Neuronal stem cell (in vitro differentiated cells): ENCODE results near the gene NCF4.

Experiments used
- DNase-seq: peaks from one replicate; pipeline ENCODE4 v3.0.0-alpha.2; 2013; ENCODE audit warnings: low spot score
- H2AFZ ChIP-seq: one replicate; pipeline ENCODE4 v1.6.1; 2013; ENCODE audit warnings: mild to moderate bottlenecking, low read length, inconsistent platforms
- H2AK5ac ChIP-seq: 2 replicates; pipeline ENCODE4 v1.6.1; 2013; ENCODE audit warnings: low read depth, mild to moderate bottlenecking, inconsistent platforms, low read length, moderate library complexity, mixed read lengths
- H2BK120ac ChIP-seq: 2 replicates; pipeline ENCODE4 v1.6.1; 2013; ENCODE audit warnings: low read depth, mild to moderate bottlenecking, inconsistent platforms, low read length, moderate library complexity, mixed read lengths
- H2BK12ac ChIP-seq: one replicate; pipeline ENCODE4 v1.6.1; 2013; ENCODE audit warnings: low read length, inconsistent platforms
- H2BK15ac ChIP-seq: 2 replicates; pipeline ENCODE4 v1.6.1; 2013; ENCODE audit warnings: mild to moderate bottlenecking, low read length, inconsistent platforms, mixed read lengths
- H2BK5ac ChIP-seq: one replicate; pipeline ENCODE4 v1.6.1; 2013; ENCODE audit warnings: inconsistent platforms, mild to moderate bottlenecking, low read length, moderate library complexity
- H3K14ac ChIP-seq: one replicate; pipeline ENCODE4 v1.6.1; 2013; ENCODE audit warnings: low read length, inconsistent platforms
- H3K18ac ChIP-seq: 2 replicates; pipeline ENCODE4 v1.6.1; 2013; ENCODE audit warnings: low read length, inconsistent platforms
- H3K23ac ChIP-seq: 2 replicates; pipeline ENCODE4 v1.6.1; 2013; ENCODE audit warnings: low read depth, mild to moderate bottlenecking, mixed read lengths, low read length, inconsistent platforms; ENCODE audit not compliant: poor library complexity
- H3K27ac ChIP-seq: replicated peaks from 3 replicates; pipeline ENCODE4 v1.5.1; 2013; ENCODE audit warnings: low read length, inconsistent platforms
- H3K27me3 ChIP-seq, 3 experiments: 2 replicates each; pipeline ENCODE4 v1.6.1; 2013; ENCODE audit warnings: low read length in 3 of 3, mild to moderate bottlenecking in 2 of 3, inconsistent platforms in 1 of 3, low read depth in 1 of 3, mixed read lengths in 1 of 3, moderate library complexity in 1 of 3; ENCODE audit not compliant: control insufficient read depth in 3 of 3, insufficient read depth in 3 of 3
- H3K36me3 ChIP-seq, 2 donors: replicated peaks in 1 of 2; 2 replicates each; pipeline ENCODE4 v1.6.1; 2013; ENCODE audit warnings: low read length in 2 of 2; ENCODE audit not compliant: control insufficient read depth in 2 of 2, insufficient read depth in 2 of 2
- H3K4ac ChIP-seq: 2 replicates; pipeline ENCODE4 v1.6.1; 2013; ENCODE audit warnings: inconsistent platforms, mild to moderate bottlenecking, low read length, moderate library complexity
- H3K4me1 ChIP-seq, 2 donors: 1 replicate in 1 of 2; 2 replicates in 1 of 2; pipeline ENCODE4 v1.6.1; 2013; ENCODE audit warnings: low read length in 2 of 2, low read depth in 1 of 2; ENCODE audit not compliant: control insufficient read depth in 2 of 2, insufficient read depth in 1 of 2
- H3K4me2 ChIP-seq: one replicate; pipeline ENCODE4 v1.6.1; 2013; ENCODE audit warnings: mild to moderate bottlenecking, low read length, inconsistent platforms; ENCODE audit not compliant: insufficient read depth, poor library complexity, severe bottlenecking
- H3K4me3 ChIP-seq, 2 donors: 2 replicates each; pipeline ENCODE4 v1.5.1; 2013; ENCODE audit warnings: low read length in 2 of 2, mild to moderate bottlenecking in 2 of 2, inconsistent platforms in 1 of 2, moderate library complexity in 1 of 2
- H3K79me1 ChIP-seq: one replicate; pipeline ENCODE4 v1.6.1; 2013; ENCODE audit warnings: low read depth, mild to moderate bottlenecking, inconsistent platforms, low read length, moderate library complexity
- H3K9ac ChIP-seq: one replicate; pipeline ENCODE4 v1.6.1; 2013; ENCODE audit warnings: mild to moderate bottlenecking, low read depth, low read length, inconsistent platforms; ENCODE audit not compliant: poor library complexity
- H3K9me3 ChIP-seq, 2 donors: replicated peaks in 1 of 2; 2 replicates each; pipeline versions ENCODE3 to v1.6.1; 2013; ENCODE audit warnings: low read length in 2 of 2, mild to moderate bottlenecking in 2 of 2, inconsistent platforms in 1 of 2, low read depth in 1 of 2, mixed read lengths in 1 of 2, moderate library complexity in 1 of 2; ENCODE audit not compliant: control insufficient read depth in 2 of 2, insufficient read depth in 1 of 2
- H4K8ac ChIP-seq: one replicate; pipeline ENCODE4 v1.6.1; 2013; ENCODE audit warnings: low read depth, mild to moderate bottlenecking, inconsistent platforms, low read length, moderate library complexity
- H4K91ac ChIP-seq: one replicate; pipeline ENCODE4 v1.6.1; 2013; ENCODE audit warnings: low read length, low read depth, mild to moderate bottlenecking, inconsistent platforms; ENCODE audit not compliant: poor library complexity
- WGBS, 2 donors: extraction: QIAGEN DNeasy Blood & Tissue Kit; methylation state at CpG; one replicate each; pipeline ENCODE4 v1.1.7; 2013; ENCODE audit warnings: missing lambda C conversion rate in 2 of 2, mixed read lengths in 1 of 2; ENCODE audit not compliant: insufficient read length in 2 of 2, insufficient replicate concordance in 1 of 2; ENCODE audit errors: extremely low coverage in 2 of 2; 5-methylcytosine and 5-hydroxymethylcytosine counted together

NCF4 gene

DNA sequence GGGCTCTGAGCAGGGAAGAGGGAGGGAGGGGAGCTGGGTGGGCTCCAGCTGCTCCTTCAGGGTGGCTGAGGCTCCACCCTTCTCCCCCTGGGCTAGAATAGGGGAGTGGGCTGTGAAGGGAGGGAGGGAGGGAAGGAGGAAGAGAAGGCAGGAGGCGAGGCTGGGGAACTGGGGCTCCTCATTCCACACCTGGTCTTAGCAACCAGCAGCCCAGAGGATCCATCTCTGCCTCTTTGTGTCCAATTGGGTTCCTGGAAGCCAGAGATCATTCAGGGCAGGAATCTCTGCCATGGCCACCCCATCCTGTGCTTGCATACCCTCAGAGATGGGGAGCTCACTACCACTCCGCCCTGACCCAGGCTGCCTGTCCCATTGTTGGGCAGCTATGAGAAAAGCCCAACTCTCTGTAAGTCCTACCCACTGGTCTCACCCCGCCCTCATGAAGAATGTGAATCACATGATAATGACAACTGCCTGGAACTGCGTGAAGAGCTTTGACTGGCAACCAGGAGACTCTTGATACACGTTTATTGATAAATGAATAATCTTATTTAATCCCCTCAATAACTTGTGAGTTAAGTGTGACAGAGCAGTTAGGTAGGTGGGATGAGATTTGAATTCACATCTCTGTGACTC lies 7.9 kb downstream of the NCF4 start:
- peaks cover 0 to 35% (median 0%) of the 10 kb centered on the region in 3 experiments for H3K27me3 ChIP-seq
- H3K14ac ChIP-seq: no peak overlapping the region
- no peak overlapping the region for H3K18ac ChIP-seq
- no peak overlapping the region for H4K8ac ChIP-seq
- no peak overlapping the region for H3K4me2 ChIP-seq
- H3K4me3 ChIP-seq: no peak overlapping the region
- no peak overlapping the region for H2BK120ac ChIP-seq
- WGBS, 2 donors: no CpG with 5 or more reads among the region's 5 CpGs
- no peak for DNase-seq
- H2AFZ ChIP-seq: no peak overlapping the region
- no peaks in the 10 kb centered on the region for H3K79me1 ChIP-seq
- H3K4ac ChIP-seq: no peak overlapping the region
- H3K36me3 ChIP-seq: no peaks in the 10 kb centered on the region
- H3K4me1 ChIP-seq: no peaks in the 10 kb centered on the region
- no peak overlapping the region for H3K9ac ChIP-seq
- no peak overlapping the region for H2BK15ac ChIP-seq
- H2BK5ac ChIP-seq: no peak overlapping the region
- H2BK12ac ChIP-seq: no peak overlapping the region
- no peak overlapping the region for H4K91ac ChIP-seq
- no peak overlapping the region for H2AK5ac ChIP-seq
- H3K23ac ChIP-seq: no peak overlapping the region
- no peaks in the 10 kb centered on the region for H3K9me3 ChIP-seq
- H3K27ac ChIP-seq: no peak overlapping the region

DNA sequence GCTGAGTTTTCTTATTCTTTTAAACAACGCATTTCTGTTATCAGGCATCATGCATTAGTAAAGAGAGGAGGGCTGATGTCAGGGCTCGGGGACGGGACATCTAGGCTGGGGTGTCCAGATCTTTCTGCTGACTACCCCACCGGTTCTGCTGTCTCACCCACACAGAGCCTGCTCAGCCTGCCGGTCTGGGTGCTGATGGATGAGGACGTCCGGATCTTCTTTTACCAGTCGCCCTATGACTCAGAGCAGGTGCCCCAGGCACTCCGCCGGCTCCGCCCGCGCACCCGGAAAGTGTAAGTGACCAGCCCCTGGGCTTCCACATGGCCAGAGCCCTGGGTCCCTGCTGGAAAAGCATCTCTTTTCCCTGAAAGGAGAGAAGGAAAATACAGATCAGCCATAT lies 9.4 kb downstream of the NCF4 start:
- Histone ChIP-seq H3K27ac (no peak overlapping the region), H2BK12ac (no peak overlapping the region), H3K14ac (peak overlapping the region; percentile 10), H4K91ac (no peak overlapping the region), H2AK5ac (no peak overlapping the region), H3K23ac (no peak overlapping the region), H3K9ac (no peak overlapping the region), H3K79me1 (no peaks in the 10 kb centered on the region), H2BK15ac (no peak overlapping the region), H3K4ac (no peak overlapping the region), H3K27me3 (peaks cover 0 to 29% (median 0%) of the 10 kb centered on the region in 3 experiments), H3K4me2 (no peak overlapping the region), H3K36me3 (no peaks in the 10 kb centered on the region), H3K4me1 (no peaks in the 10 kb centered on the region), H3K9me3 (no peaks in the 10 kb centered on the region), H2BK120ac (no peak overlapping the region), H2AFZ (no peak overlapping the region), H4K8ac (no peak overlapping the region), H3K4me3 (no peak overlapping the region), H3K18ac (no peak overlapping the region), H2BK5ac (no peak overlapping the region)
- WGBS, 2 donors: no CpG with 5 or more reads among the region's 14 CpGs
- DNase-seq: no peak

DNA sequence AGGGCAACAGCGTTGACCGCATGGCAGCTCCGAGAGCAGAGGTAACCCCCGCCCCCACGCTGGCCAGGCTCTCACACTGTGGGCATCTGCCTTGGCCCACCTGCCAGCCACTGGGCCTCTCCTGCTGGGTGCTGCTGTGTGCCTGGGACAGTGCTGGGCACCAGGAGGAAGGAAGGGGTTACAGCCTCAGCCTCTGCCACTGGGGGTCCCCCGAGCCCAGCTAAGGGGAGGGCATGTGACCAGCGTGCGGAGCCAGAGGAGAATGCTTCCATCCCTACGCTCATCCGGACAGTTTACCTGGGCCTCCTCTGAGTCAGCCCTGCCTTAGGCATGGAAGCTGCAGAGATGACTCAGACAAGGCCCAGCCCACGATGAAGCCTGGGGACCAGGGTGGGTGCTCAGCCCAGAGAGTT lies 10.9 kb downstream of the NCF4 start:
- peak overlapping the region; percentile 25 for H2BK120ac ChIP-seq
- H3K23ac ChIP-seq: no peak overlapping the region
- no peak overlapping the region for H3K4me3 ChIP-seq
- no CpG with 5 or more reads among the region's 11 CpGs for WGBS, 2 donors
- H3K9ac ChIP-seq: no peak overlapping the region
- H3K27ac ChIP-seq: no peak overlapping the region
- no peaks in the 10 kb centered on the region for H3K79me1 ChIP-seq
- no peaks in the 10 kb centered on the region for H3K4me1 ChIP-seq
- no peak overlapping the region for H3K4me2 ChIP-seq
- no peaks in the 10 kb centered on the region for H3K36me3 ChIP-seq
- H3K27me3 ChIP-seq: peaks cover 0 to 17% (median 0%) of the 10 kb centered on the region in 3 experiments
- H2AFZ ChIP-seq: no peak overlapping the region
- no peak overlapping the region for H2BK12ac ChIP-seq
- no peak overlapping the region for H2BK5ac ChIP-seq
- H4K8ac ChIP-seq: no peak overlapping the region
- no peak for DNase-seq
- H3K4ac ChIP-seq: no peak overlapping the region
- no peak overlapping the region for H3K14ac ChIP-seq
- H3K18ac ChIP-seq: peak overlapping the region; percentile 15
- H4K91ac ChIP-seq: no peak overlapping the region
- H2AK5ac ChIP-seq: no peak overlapping the region
- no peaks in the 10 kb centered on the region for H3K9me3 ChIP-seq
- H2BK15ac ChIP-seq: no peak overlapping the region

DNA sequence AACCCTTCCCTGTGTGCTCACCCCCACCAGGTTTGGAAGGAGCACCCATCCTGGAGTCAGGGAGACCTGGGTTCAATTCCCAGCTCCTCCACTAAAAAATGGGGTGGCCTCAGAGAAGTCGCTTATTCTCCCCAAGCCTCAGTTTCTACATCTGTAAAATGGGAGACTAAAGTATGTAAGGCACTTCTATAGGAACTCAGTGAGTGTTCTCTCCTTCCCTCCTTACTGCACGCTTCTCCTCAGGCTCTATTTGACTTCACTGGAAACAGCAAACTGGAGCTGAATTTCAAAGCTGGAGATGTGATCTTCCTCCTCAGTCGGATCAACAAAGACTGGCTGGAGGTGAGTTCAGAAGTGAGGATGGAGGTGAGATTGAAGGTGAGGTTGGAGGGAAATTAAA lies 11.3 kb downstream of the NCF4 start:
- Histone ChIP-seq H4K91ac (no peak overlapping the region), H3K4me3 (no peak overlapping the region), H2BK5ac (no peak overlapping the region), H3K4me2 (no peak overlapping the region), H3K14ac (no peak overlapping the region), H2BK120ac (peak overlapping the region; percentile 25), H3K4ac (no peak overlapping the region), H2BK15ac (no peak overlapping the region), H3K79me1 (no peaks in the 10 kb centered on the region), H2BK12ac (no peak overlapping the region), H3K36me3 (no peaks in the 10 kb centered on the region), H3K27ac (no peak overlapping the region), H3K9me3 (no peaks in the 10 kb centered on the region), H4K8ac (no peak overlapping the region), H3K27me3 (peaks cover 0 to 14% (median 0%) of the 10 kb centered on the region in 3 experiments), H3K18ac (no peak overlapping the region), H3K23ac (no peak overlapping the region), H3K4me1 (no peaks in the 10 kb centered on the region), H2AK5ac (no peak overlapping the region), H3K9ac (no peak overlapping the region), H2AFZ (no peak overlapping the region)
- no peak for DNase-seq
- no CpG with 5 or more reads among the region's 3 CpGs for WGBS, 2 donors
